Cardiac fibroblast (primary cell): ENCODE data around the gene RBM20.
A peak's percentile ranks its signal among the peaks of the same experiment; 100 is the strongest.

Experiments
- DNase-seq, 2 donors: peaks; one replicate each; pipeline versions ENCODE4 v3.0.0 to v3.0.0-alpha.2; 2010; ENCODE audit warnings: low read depth in 2 of 2
- H3K4me3 ChIP-seq, 2 donors: replicated peaks in 1 of 2; 1 replicate in 1 of 2; 2 replicates in 1 of 2; pipeline ENCODE4 v1.5.1; 2011; ENCODE audit warnings: low read depth in 2 of 2, low read length in 2 of 2, mild to moderate bottlenecking in 2 of 2, moderate library complexity in 1 of 2
- CTCF ChIP-seq: IDR thresholded peaks from one replicate; pipeline ENCODE4 v1.5.1; 2011; ENCODE audit warnings: low read depth, mild to moderate bottlenecking, low read length, inconsistent platforms

Gene RBM20

GRCh38 chr10:110802090-110802489 is 158.0 kb downstream of the RBM20 start:
- peak; percentile 54 to 78 for DNase-seq
- H3K4me3 ChIP-seq, result no peak overlapping the region
- TF ChIP-seq CTCF, result no peak

GRCh38 chr10:110802551-110803238 is 158.6 kb downstream of the RBM20 start:
- peak; percentile 73 to 75 for DNase-seq
- no peak overlapping the region for H3K4me3 ChIP-seq

GRCh38 chr10:110803239-110803749 is 159.2 kb downstream of the RBM20 start:
- no peak overlapping the region for H3K4me3 ChIP-seq
- TF ChIP-seq CTCF, result no peak
- no peak for DNase-seq

More at GRCh38 chr10:110802551-110803238, 158.6 kb downstream of the RBM20 start:
- TF ChIP-seq CTCF, result no peak

- peak; percentile 48 to 69 for DNase-seq
- H3K4me3 ChIP-seq, result no peak overlapping the region
- TF ChIP-seq CTCF, result peak; percentile 73
Measured at GRCh38 chr10:110803830-110804338, 159.7 kb downstream of the RBM20 start.

- no peak for DNase-seq
- no peak for TF ChIP-seq CTCF
- H3K4me3 ChIP-seq, result no peak overlapping the region
Measured at GRCh38 chr10:110804376-110804775, 160.2 kb downstream of the RBM20 start.

GRCh38 chr10:110805292-110805691 is 161.2 kb downstream of the RBM20 start:
- TF ChIP-seq CTCF, result no peak

More at GRCh38 chr10:110805292-110805691, 161.2 kb downstream of the RBM20 start:
- no peak for DNase-seq
- H3K4me3 ChIP-seq, result no peak overlapping the region
